Gastroesophageal sphincter (tissue), 3 donors: ENCODE measurements around the gene CAPN12.

Experiments
- CTCF ChIP-seq, 4 experiments: fragments of 200-600 bp in 2 of 4; fragments of 450-650 bp in 2 of 4; sonication (generic) in 1 of 4; IDR thresholded peaks; one replicate each; pipeline ENCODE4 v1.5.1; 2017 to 2019; ENCODE audit warnings: antibody characterized with exemption in 4 of 4, mild to moderate bottlenecking in 2 of 4, moderate library complexity in 2 of 4
- EP300 ChIP-seq: sonication (generic); formaldehyde crosslinking; IDR thresholded peaks from one replicate; pipeline ENCODE4 v1.6.1; 2017; ENCODE audit warnings: antibody characterized with exemption, mild to moderate bottlenecking
- POLR2A ChIP-seq, 2 donors: fragments of 450-650 bp; IDR thresholded peaks; one replicate each; pipeline ENCODE4 v1.6.1; 2017; ENCODE audit warnings: antibody characterized with exemption in 2 of 2, mild to moderate bottlenecking in 2 of 2, moderate library complexity in 1 of 2
- POLR2AphosphoS5 ChIP-seq: sonication (generic); formaldehyde crosslinking; IDR thresholded peaks from one replicate; pipeline ENCODE4 v1.6.1; 2017; ENCODE audit warnings: antibody characterized with exemption

GRCh38 chr19:38793671-38794070, 49.4 kb upstream of the CAPN12 start:
- TF ChIP-seq CTCF (IDR thresholded peaks at IDR 0.05), result no peak
- no peak for TF ChIP-seq POLR2AphosphoS5
- TF ChIP-seq POLR2A (IDR thresholded peaks at IDR 0.05), result no peak
- no peak for TF ChIP-seq EP300
